ENCODE measurements around the gene KLF1.
"Not testable (repeated sequence)": the region's sequence is repeated elsewhere in the genome, so short reads cannot be mapped to it uniquely, and the experiment has no call there.

KLF1 gene

GRCh38 chr19:12886969-12887747 lies at the start of gene KLF1:
Gene KLF1, minus strand, starts transcription at chr19:12887201. Its CDS starts 61 bp downstream, at chr19:12887140.
- DNase-seq (ENCODE audit: low spot score): no peak

- DNase-seq (ENCODE audit: low spot score): no peak
Measured at GRCh38 chr19:12936582-12936981, 49.6 kb upstream of the KLF1 start.

DNA sequence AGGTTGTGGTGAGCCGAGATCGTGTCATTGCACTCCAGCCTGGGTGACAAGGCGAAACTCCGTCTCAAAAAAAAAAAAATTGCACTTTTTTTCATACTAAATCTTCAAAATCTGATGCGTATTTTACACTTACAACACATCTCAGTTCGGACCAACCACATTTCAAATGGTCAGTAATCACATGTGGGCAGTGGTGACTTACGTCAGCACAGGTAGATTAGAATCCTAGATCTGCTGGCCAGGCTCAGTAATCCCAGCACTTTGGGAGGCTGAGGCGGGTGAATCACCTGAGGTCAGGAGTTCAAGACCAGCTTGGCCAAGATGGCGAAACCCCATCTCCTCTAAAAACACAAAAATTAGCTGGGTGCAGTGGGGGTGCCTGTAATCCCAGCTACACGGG lies 48.1 kb upstream of the KLF1 start:
- DNase-seq (ENCODE audit: low spot score): no peak

DNA sequence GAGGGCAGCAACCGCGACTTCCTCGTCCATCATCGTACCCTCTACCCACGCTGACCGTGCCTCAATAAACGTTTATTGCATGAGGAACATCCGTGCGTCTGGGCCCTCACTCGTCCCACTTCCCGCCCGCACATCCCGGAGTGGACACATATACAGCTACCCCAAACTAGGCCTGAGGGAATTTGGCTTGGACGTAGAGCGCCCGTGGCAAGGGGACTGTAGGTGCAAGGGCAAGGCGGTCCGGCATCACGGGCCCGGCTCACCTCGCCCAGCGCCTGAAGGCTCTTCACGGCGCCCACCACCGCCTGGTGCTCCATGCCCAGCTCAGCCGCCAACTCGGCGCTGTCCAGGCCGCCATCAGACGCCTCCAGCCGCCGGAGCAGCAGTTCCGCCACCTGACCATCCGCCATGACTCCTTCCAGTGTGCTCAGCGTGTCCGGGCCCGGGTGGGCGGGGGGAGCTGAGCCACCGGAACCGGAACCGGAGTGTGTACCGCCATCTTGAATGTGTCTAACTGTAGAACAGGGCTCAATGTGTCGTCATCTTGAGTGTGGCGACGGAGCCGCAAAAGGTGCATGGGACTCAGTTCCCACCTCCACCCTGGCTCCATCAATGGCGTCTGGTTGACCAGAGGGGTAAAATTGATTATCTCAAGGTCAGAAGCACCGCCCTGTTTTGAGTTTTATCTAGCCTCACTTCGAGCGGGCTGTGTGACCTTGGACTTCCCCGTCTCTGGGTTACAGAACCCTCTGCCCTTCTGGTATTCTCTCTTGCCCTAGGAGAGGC lies 46.5 kb upstream of the KLF1 start, which contains the start of gene FARSA:
TSS of gene FARSA (minus strand) at position 425 of the 786 bp plus-strand sequence. CDS start at position 410, 15 bp downstream.
- DNase-seq (ENCODE audit: low spot score): peak; percentile 97

- DNase-seq (ENCODE audit: low spot score): no peak
Measured at GRCh38 chr19:12932392-12933286, 45.6 kb upstream of the KLF1 start.

DNA sequence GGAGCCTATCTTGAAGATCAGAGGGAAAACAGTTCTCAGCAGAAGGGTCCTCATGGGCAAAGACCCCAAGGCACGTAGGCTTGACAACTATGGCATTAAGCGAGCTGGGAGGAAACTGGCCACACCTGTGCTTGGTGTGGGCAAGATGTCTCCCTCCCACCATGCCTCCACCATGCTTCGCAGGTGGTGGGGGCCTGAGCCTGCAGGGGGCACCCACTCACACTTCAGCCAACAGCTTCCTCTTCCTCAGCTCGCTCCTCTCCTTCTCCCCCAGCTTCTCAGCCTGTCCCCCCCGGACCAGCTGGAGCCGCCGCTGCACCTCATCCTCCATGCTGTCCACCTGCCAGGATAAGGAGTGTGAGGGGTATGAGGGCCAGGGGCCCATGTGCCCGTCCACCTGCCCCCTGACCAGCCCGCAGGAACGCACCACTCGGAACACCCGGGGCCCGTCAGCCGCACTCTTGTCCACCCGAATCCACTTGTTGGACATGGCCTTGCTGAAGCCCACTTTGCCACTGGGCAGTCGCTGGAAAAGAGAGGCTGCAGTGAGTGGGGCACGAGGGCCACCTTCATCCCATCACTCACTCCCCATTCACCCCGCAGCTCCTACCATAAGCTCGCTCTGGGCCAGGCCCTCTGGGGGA lies 43.1 kb upstream of the KLF1 start:
- DNase-seq (ENCODE audit: low spot score): no peak

DNA sequence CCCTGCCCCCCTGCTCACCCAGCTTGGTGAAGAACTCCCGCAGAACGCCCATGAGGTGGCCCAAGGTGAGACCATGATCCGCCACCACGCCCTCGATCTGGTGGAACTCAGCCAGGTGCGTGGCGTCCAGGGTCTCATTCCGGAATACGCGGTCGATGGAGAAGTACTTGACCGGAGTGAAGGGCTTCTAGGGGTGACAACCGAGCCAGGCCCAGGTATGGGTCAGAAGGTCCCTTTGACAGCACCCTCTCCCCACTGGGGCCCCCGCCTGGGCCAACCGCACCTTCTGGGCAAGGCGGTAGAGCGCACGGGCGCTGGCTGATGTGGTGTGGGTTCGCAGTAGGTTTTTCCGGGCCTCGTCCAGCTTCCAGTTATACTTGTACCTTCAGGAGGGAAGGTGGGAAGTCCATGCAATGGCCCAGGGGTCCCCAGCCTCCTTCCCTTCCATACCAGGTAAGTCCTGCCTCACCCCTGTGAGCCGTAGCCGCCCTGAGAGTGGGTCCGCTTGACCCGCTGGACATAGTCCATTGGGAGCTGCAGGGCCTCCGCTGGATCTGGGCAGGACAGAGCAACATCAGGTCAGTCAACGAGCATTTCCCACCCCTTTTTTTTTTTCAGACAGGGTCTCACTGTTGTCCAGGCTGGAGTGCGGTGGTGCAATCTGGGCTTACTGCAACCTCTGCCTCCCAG lies 37.8 kb upstream of the KLF1 start:
- no peak for DNase-seq (ENCODE audit: low spot score)

- DNase-seq (ENCODE audit: low spot score): no peak
Measured at GRCh38 chr19:12922959-12923358, 36.0 kb upstream of the KLF1 start.

GRCh38 chr19:12921047-12921446 lies 34.0 kb upstream of the KLF1 start:
- no peak for DNase-seq (ENCODE audit: low spot score)

GRCh38 chr19:12918253-12918652 lies 31.3 kb upstream of the KLF1 start:
- no peak for DNase-seq (ENCODE audit: low spot score)

- not testable (repeated sequence) for DNase-seq (ENCODE audit: low spot score)
Measured at GRCh38 chr19:12915860-12916259, 28.9 kb upstream of the KLF1 start.

GRCh38 chr19:12913851-12914690 lies 27.1 kb upstream of the KLF1 start:
- peak; percentile 35 for DNase-seq (ENCODE audit: low spot score)

- DNase-seq (ENCODE audit: low spot score): peak; percentile 97
Measured at GRCh38 chr19:12913011-12913561, 26.1 kb upstream of the KLF1 start.

DNA sequence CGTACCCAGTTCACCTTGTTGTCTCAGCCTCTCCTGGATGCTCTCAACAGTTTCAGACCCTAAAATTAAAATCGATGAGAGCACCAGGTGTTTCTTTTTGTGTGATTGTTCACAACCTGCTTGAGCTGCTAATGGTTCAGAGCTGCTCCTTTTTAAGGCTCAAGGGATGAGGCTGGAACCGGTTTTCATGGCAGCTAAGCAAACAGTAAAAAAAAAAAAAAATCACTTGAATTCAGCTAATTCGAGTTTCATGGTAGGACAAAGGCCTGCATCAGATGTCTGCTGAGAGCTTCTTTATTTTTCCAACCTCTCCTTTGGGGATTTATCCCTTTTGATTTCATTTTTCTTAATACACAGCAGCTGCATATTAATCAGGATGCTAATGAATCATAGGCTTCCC lies 25.6 kb upstream of the KLF1 start:
- DNase-seq (ENCODE audit: low spot score): no peak

- DNase-seq (ENCODE audit: low spot score): no peak
Measured at GRCh38 chr19:12907166-12907565, 20.2 kb upstream of the KLF1 start.

DNA sequence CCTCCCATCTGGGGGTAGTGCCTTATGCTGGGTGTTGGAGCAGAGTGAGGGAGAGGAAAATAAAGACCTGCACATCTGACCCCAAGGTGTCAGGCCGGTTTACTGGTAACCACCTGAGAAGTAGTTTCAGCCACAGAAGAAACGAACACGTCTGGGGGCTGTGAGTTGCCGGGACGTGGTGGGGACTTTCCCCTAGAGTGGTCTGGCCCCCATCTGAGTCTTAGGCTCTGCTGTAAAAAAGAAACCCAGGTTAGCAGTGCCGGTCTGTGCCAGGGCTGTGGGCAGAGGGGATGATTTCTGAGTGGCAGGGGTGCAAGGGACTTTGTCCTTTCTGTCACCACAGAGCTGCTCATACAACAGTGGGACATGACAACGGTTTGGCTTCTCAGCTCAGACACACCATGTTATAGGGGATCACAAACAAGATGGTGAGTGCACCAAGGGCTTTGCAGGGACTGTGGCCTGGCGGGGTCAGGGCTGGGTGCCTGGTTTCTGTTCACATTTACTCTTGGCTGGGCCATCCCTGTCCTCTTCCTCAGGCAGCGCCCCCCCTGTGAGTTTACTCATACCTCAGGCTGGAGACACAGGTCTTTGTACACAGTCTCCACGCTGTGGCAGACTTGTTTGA lies 13.0 kb upstream of the KLF1 start:
- DNase-seq (ENCODE audit: low spot score): no peak

GRCh38 chr19:12896460-12896859 lies 9.5 kb upstream of the KLF1 start:
- peak; percentile 74 for DNase-seq (ENCODE audit: low spot score)

GRCh38 chr19:12893582-12893981 lies 6.6 kb upstream of the KLF1 start:
- DNase-seq (ENCODE audit: low spot score): no peak

DNA sequence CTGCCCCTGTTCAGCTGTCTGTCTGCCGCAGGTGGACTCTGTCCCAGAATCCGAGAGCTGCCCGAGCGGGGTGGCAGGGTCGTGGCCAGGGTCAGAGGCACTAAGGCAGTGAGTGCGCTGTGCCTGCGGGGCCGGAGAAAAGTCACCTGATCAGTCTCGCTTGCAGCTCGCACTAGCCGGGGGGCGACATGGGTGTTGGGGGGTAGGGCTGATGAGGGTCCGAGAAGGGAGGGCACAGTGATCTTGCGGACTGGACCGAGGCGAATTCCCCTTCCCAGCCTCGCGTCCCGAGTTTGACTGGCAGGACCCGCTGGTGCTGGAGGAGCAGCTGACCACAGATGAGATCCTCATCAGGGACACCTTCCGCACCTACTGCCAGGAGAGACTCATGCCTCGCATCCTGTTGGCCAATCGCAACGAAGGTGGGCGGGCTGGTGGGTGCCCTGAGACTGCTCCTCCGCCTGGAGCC lies 4.6 kb upstream of the KLF1 start:
- DNase-seq (ENCODE audit: low spot score): no peak

Measured in cerebellar cortex (tissue), 1 donor.